GM12878 (cell line): ENCODE results near the gene TET2. TPM values are rescaled to one million over a fixed set of nuclear protein-coding genes. Genes with fewer than 3 reads are reported as not detected.

ENCODE experiments used
- ATAC-seq: fragments of 200-7000 bp; cut with Tn5 transposase; 3 replicates; pipeline ENCODE4 v1.9.1; 2020; ENCODE audit warnings: mild to moderate bottlenecking, moderate library complexity
- BruUV-seq: library from RNA; stranded (reverse); fragments of 400-500 nt; replicated peaks from 2 replicates; lab custom pipeline; 2021; lab: Mats Ljungman, UMichigan
- CTCF ChIA-PET: fragments of 300-600 bp; sonication (Branson Sonifier 250); formaldehyde crosslinking; extraction: SDS; loops from one replicate; lab custom pipeline; 2021; ENCODE audit warnings: inconsistent platforms; lab: Yijun Ruan, JAX
- POLR2A ChIA-PET: fragments of 350-600 bp; formaldehyde crosslinking; extraction: SDS; loops from one replicate; lab custom pipeline; 2021; ENCODE audit warnings: inconsistent platforms; lab: Charles Lee
- RAD21 ChIA-PET: fragments of 300-600 bp; sonication (Branson Sonifier 250); formaldehyde crosslinking; loops from one replicate; lab custom pipeline; 2023; ENCODE audit warnings: antibody characterized with exemption; ENCODE audit not compliant: unreplicated experiment; lab: Charles Lee
- SMC1A ChIA-PET: fragments of 300-600 bp; sonication (Branson Sonifier 250); formaldehyde crosslinking; loops from one replicate; lab custom pipeline; 2023; ENCODE audit not compliant: unreplicated experiment, uncharacterized antibody; lab: Charles Lee
- DNase-seq: peaks from one replicate; pipeline ENCODE4 v3.0.0-alpha.2; 2011; ENCODE audit warnings: low read depth, low spot score
- FAIRE-seq: peaks from 3 replicates; lab custom pipeline; 2011; peaks lifted over from hg19 to GRCh38; lab: Jason Lieb, UNC
- H2AFZ ChIP-seq: 2 replicates; pipeline ENCODE4 v1.6.0; 2011; ENCODE audit warnings: low read depth, low read length, control low read depth; ENCODE audit not compliant: control insufficient read depth
- H3K27ac ChIP-seq: 2 replicates; pipeline ENCODE4 v1.5.1; 2011; ENCODE audit warnings: control low read depth; ENCODE audit not compliant: control insufficient read depth, insufficient read depth
- H3K27me3 ChIP-seq, 2 experiments: replicated peaks in 1 of 2; 2 replicates each; pipeline versions ENCODE4 v1.6.0 to v1.6.1; 2011; ENCODE audit warnings: low read length in 1 of 2; ENCODE audit not compliant: control insufficient read depth in 2 of 2, insufficient read depth in 2 of 2
- H3K36me3 ChIP-seq, 2 experiments: 2 replicates each; pipeline ENCODE4 v1.5.1; 2011; ENCODE audit warnings: low read length in 1 of 2; ENCODE audit not compliant: control insufficient read depth in 2 of 2, insufficient read depth in 2 of 2
- H3K4me1 ChIP-seq: 2 replicates; pipeline ENCODE4 v1.6.1; 2011; ENCODE audit warnings: mild to moderate bottlenecking, low read length, moderate library complexity, mixed read lengths; ENCODE audit not compliant: control insufficient read depth, insufficient read depth
- H3K4me2 ChIP-seq: 2 replicates; pipeline ENCODE4 v1.6.0; 2011; ENCODE audit warnings: control low read depth; ENCODE audit not compliant: control insufficient read depth, insufficient read depth
- H3K4me3 ChIP-seq: fragments of 200-600 bp; sonication (generic); 2 replicates; pipeline ENCODE4 v1.5.1; 2016
- H3K79me2 ChIP-seq: 2 replicates; pipeline ENCODE4 v1.6.0; 2011; ENCODE audit warnings: low read length; ENCODE audit not compliant: control insufficient read depth, insufficient read depth
- H3K9ac ChIP-seq: 2 replicates; pipeline ENCODE4 v1.8.0; 2011; ENCODE audit warnings: low read length, control low read depth, mixed read lengths; ENCODE audit not compliant: control insufficient read depth, insufficient read depth
- H3K9me3 ChIP-seq: replicated peaks from 3 replicates; pipeline ENCODE4 v1.5.1; 2011; ENCODE audit warnings: mild to moderate bottlenecking, low read length; ENCODE audit not compliant: control insufficient read depth, insufficient read depth
- H4K20me1 ChIP-seq: 2 replicates; pipeline ENCODE4 v1.6.0; 2011; ENCODE audit not compliant: control insufficient read depth, insufficient read depth
- HCFC1 ChIP-seq: fragments of 150-350 bp; IDR thresholded peaks from 2 replicates; pipeline ENCODE4 v1.6.1; 2014; ENCODE audit warnings: low read length
- POLR2A ChIP-seq: IDR thresholded peaks from 2 replicates; pipeline ENCODE4 v1.6.1; 2011; ENCODE audit warnings: low read depth, mild to moderate bottlenecking, low read length
- SMAD1 ChIP-seq: fragments of 450-650 bp; IDR thresholded peaks from 2 replicates; pipeline ENCODE4 v1.6.1; 2018; ENCODE audit warnings: mild to moderate bottlenecking, low read depth; ENCODE audit not compliant: partially characterized antibody
- SP1 ChIP-seq: IDR thresholded peaks from one replicate; pipeline ENCODE4 v1.6.1; 2011; ENCODE audit warnings: low read depth, low read length
- SREBF2 ChIP-seq: IDR thresholded peaks from 2 replicates; pipeline ENCODE4 v1.6.1; 2012; ENCODE audit warnings: mild to moderate bottlenecking, low read length
- TCF12 ChIP-seq: IDR thresholded peaks from 2 replicates; pipeline ENCODE4 v1.6.1; 2011; ENCODE audit warnings: low read depth, mild to moderate bottlenecking, low read length
- WRNIP1 ChIP-seq: IDR thresholded peaks from 2 replicates; pipeline ENCODE4 v1.6.1; 2011; ENCODE audit warnings: low read depth, low read length, improper control_type of control experiment, borderline replicate concordance
- WGBS: methylation state at CpG from one replicate; pipeline ENCODE4 v1.1.6; 2016; ENCODE audit warnings: low lambda C conversion rate; ENCODE audit not compliant: insufficient replicate concordance, insufficient coverage; ENCODE audit errors: missing lambda C conversion rate; 5-methylcytosine and 5-hydroxymethylcytosine counted together
- in situ Hi-C: fragments of 300-500 bp; cut with MboI; formaldehyde crosslinking; loops from 9 replicates; pipeline ENCODE4 v1.14.3; 2018; ENCODE audit warnings: mixed read lengths
- intact Hi-C: fragments of 100-400 bp; cut with micrococcal nuclease; formaldehyde crosslinking; loops from one replicate; pipeline ENCODE4 v1.14.2; 2022; ENCODE audit not compliant: unreplicated experiment
- polyA plus RNA-seq, 11 experiments: library from polyadenylated mRNA; depleted of rRNA in 4 of 11; unstranded in 6 of 11; stranded (reverse) in 5 of 11; fragments of >200 nt; fragmentation: Nextera tagmentation in 4 of 11; fragmentation: Illumina TruSeq in 1 of 11; extraction: Ambion mirVana in 4 of 11; extraction: Trizol in 1 of 11; gene quantifications; 1 replicate in 1 of 11; 2 replicates in 10 of 11; pipeline versions ENCODE4 v1.2.1 to v1.2.3, GENCODE V29; 2011 to 2016; ENCODE audit warnings: inconsistent platforms in 2 of 11, missing spikeins in 2 of 11, low read depth in 1 of 11
- total RNA-seq, 4 experiments: library from RNA; depleted of rRNA in 3 of 4; stranded (reverse); fragments of >200 nt in 3 of 4; fragmentation: Illumina TruSeq in 1 of 4; extraction: Trizol in 1 of 4; gene quantifications; 2 replicates each; pipeline versions ENCODE4 v1.2.1 to v1.2.3, GENCODE V29; 2013 to 2021
- TF ChIP-seq, protein P1 (sequence below): fragments of 450-650 bp; IDR thresholded peaks from 2 replicates; pipeline ENCODE4 v1.6.1; 2017; ENCODE audit warnings: borderline replicate concordance
- TF ChIP-seq, protein P2 (sequence below): fragments of 450-650 bp; IDR thresholded peaks from 2 replicates; pipeline ENCODE4 v1.6.1; 2017; ENCODE audit warnings: mild to moderate bottlenecking

The TET2 gene
- total and polyA plus RNA-seq, 10 of the 15 experiments (the other 5 are each of a cell fraction or from before 2014, with no cell fraction given) = 3.7 to 49.0 (median 27.5) TPM

DNA sequence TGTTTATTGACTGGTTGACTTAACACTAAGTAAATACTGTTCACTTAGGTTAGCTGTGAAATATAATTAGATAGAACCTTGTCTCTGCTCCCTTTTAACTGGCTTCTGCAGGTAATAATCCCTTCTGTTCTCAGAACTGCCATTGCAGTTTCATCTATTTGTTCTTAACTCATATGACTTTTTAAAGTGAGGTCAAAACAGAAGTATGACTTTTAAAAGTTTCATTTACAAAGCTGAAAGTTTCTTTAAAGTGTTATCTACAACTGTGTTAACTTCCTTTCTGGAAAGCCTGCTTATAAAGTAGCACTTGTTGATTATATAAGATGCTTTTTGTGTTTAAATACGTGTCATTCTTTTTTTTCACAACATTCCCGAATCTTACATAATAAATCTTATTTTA is 127.4 kb downstream of the TET2 start:
- FAIRE-seq = no peak
- RAD21 ChIA-PET = interaction anchor here (1.1 kb wide), 1 partner anchor 180 kb away, joined by 3 read pairs; no protein-coding TSS in a partner anchor
- DNase-seq = no peak
- SMC1A ChIA-PET = interaction anchor here (2.1 kb wide), 1 partner anchor 13 kb away, joined by 7 read pairs; no protein-coding TSS in a partner anchor
- Histone ChIP-seq H3K79me2 (no peaks in the 10 kb centered on the region), H3K9me3 (peaks cover 1% of the 10 kb centered on the region; the same call in 1 of the 3 replicates), H2AFZ (no peak overlapping the region), H3K36me3 (peaks cover 11 to 46% of the 10 kb centered on the region in 2 experiments), H3K9ac (no peak overlapping the region), H4K20me1 (no peaks in the 10 kb centered on the region), H3K4me2 (no peak overlapping the region), H3K4me1 (no peaks in the 10 kb centered on the region), H3K27ac (no peak overlapping the region), H3K4me3 (no peak overlapping the region), H3K27me3 (no peaks in the 10 kb centered on the region)
- TF ChIP-seq SP1 (no peak), HCFC1 (no peak), SMAD1 (no peak), SREBF2 (no peak), POLR2A (no peak), WRNIP1 (no peak), TCF12 (no peak)
- TF ChIP-seq, protein P1, sequence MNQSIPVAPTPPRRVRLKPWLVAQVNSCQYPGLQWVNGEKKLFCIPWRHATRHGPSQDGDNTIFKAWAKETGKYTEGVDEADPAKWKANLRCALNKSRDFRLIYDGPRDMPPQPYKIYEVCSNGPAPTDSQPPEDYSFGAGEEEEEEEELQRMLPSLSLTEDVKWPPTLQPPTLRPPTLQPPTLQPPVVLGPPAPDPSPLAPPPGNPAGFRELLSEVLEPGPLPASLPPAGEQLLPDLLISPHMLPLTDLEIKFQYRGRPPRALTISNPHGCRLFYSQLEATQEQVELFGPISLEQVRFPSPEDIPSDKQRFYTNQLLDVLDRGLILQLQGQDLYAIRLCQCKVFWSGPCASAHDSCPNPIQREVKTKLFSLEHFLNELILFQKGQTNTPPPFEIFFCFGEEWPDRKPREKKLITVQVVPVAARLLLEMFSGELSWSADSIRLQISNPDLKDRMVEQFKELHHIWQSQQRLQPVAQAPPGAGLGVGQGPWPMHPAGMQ = no peak
- TF ChIP-seq, protein P2, sequence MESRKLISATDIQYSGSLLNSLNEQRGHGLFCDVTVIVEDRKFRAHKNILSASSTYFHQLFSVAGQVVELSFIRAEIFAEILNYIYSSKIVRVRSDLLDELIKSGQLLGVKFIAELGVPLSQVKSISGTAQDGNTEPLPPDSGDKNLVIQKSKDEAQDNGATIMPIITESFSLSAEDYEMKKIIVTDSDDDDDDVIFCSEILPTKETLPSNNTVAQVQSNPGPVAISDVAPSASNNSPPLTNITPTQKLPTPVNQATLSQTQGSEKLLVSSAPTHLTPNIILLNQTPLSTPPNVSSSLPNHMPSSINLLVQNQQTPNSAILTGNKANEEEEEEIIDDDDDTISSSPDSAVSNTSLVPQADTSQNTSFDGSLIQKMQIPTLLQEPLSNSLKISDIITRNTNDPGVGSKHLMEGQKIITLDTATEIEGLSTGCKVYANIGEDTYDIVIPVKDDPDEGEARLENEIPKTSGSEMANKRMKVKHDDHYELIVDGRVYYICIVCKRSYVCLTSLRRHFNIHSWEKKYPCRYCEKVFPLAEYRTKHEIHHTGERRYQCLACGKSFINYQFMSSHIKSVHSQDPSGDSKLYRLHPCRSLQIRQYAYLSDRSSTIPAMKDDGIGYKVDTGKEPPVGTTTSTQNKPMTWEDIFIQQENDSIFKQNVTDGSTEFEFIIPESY = no peak
- CTCF ChIA-PET = interaction anchor here (1.2 to 1.6 kb wide), 2 partner anchors 10 to 34 kb away, joined by 3 to 4 read pairs; no protein-coding TSS in a partner anchor
- ATAC-seq = no peak
- no TSS peak for BruUV-seq
- POLR2A ChIA-PET = no interaction called here
- in situ Hi-C loops = no loop called here
- 95% methylated on average over 2 of the region's 2 CpGs for WGBS
- intact Hi-C loops = no loop called here
